GM23338 (cell line): Measurements from ENCODE around the gene SLC35D1. TPM values are rescaled to one million over a fixed set of nuclear protein-coding genes. Genes with fewer than 3 reads are reported as not detected.

Experiments used
- ATAC-seq: fragments of 200-7000 bp; cut with Tn5 transposase; 3 replicates; pipeline ENCODE4 v1.9.1; 2020
- DNase-seq: peaks from one replicate; pipeline ENCODE4 v3.0.0-alpha.2; 2015; ENCODE audit warnings: low spot score
- H2AFZ ChIP-seq: fragments of 200-600 bp; sonication (generic); 2 replicates; pipeline ENCODE4 v1.8.0; 2016; ENCODE audit warnings: antibody characterized with exemption, mild to moderate bottlenecking, moderate library complexity
- H3F3A ChIP-seq: fragments of 200-600 bp; sonication (generic); replicated peaks from 2 replicates; pipeline ENCODE4 v1.8.0; 2017; ENCODE audit warnings: antibody characterized with exemption, mixed run types, low read depth
- H3K27ac ChIP-seq: fragments of 200-600 bp; sonication (generic); 2 replicates; pipeline ENCODE4 v1.6.1; 2016; ENCODE audit warnings: low read depth
- H3K27me3 ChIP-seq: fragments of 200-600 bp; sonication (generic); 2 replicates; pipeline ENCODE4 v1.8.0; 2016; ENCODE audit warnings: mild to moderate bottlenecking, mixed run types, moderate library complexity; ENCODE audit not compliant: insufficient read depth
- H3K36me3 ChIP-seq: fragments of 200-600 bp; sonication (generic); 2 replicates; pipeline ENCODE4 v1.8.0; 2016; ENCODE audit warnings: mild to moderate bottlenecking; ENCODE audit not compliant: insufficient read depth
- H3K4me1 ChIP-seq: fragments of 200-600 bp; sonication (generic); 2 replicates; pipeline ENCODE4 v1.8.0; 2016; ENCODE audit warnings: mild to moderate bottlenecking, moderate library complexity; ENCODE audit not compliant: insufficient read depth
- H3K4me2 ChIP-seq: fragments of 200-600 bp; sonication (generic); 2 replicates; pipeline ENCODE4 v1.7.1; 2017; ENCODE audit warnings: mixed run types
- H3K4me3 ChIP-seq: fragments of 200-600 bp; sonication (generic); 2 replicates; pipeline ENCODE4 v1.6.1; 2016; ENCODE audit warnings: mixed run types
- H3K79me2 ChIP-seq: fragments of 200-600 bp; sonication (generic); replicated peaks from 2 replicates; pipeline ENCODE4 v1.8.0; 2017; ENCODE audit warnings: mild to moderate bottlenecking; ENCODE audit not compliant: insufficient read depth
- H3K9me2 ChIP-seq: fragments of 200-600 bp; sonication (generic); 2 replicates; pipeline ENCODE4 v1.8.0; 2017; ENCODE audit not compliant: insufficient read depth
- H4K20me1 ChIP-seq: fragments of 200-600 bp; sonication (generic); replicated peaks from 2 replicates; pipeline ENCODE4 v1.8.0; 2017; ENCODE audit warnings: mild to moderate bottlenecking; ENCODE audit not compliant: insufficient read depth
- H3K27ac Mint-ChIP-seq: 2 replicates; pipeline ENCODE4 v1.8.0; 2020; ENCODE audit warnings: inconsistent platforms, mild to moderate bottlenecking, moderate library complexity, mixed read lengths
- H3K27me3 Mint-ChIP-seq: 3 replicates; pipeline ENCODE4 v1.8.0; 2022; ENCODE audit warnings: low read depth, mild to moderate bottlenecking, moderate library complexity, mixed read lengths, inconsistent platforms; ENCODE audit not compliant: insufficient read depth, poor library complexity
- H3K36me3 Mint-ChIP-seq: 3 replicates; pipeline ENCODE4 v1.8.0; 2021; ENCODE audit warnings: low read depth, mild to moderate bottlenecking, inconsistent platforms, moderate library complexity, mixed read lengths
- H3K4me1 Mint-ChIP-seq: 3 replicates; pipeline ENCODE4 v1.8.0; 2020; ENCODE audit warnings: mild to moderate bottlenecking, inconsistent platforms, mixed read lengths
- H3K4me3 Mint-ChIP-seq: 3 replicates; pipeline ENCODE4 v1.8.0; 2021; ENCODE audit warnings: moderate library complexity, mild to moderate bottlenecking, inconsistent platforms, mixed read lengths
- H3K9me3 Mint-ChIP-seq: 3 replicates; pipeline ENCODE4 v1.8.0; 2020; ENCODE audit warnings: moderate library complexity, mild to moderate bottlenecking, inconsistent platforms, mixed read lengths
- CREB1 ChIP-seq: fragments of 250-450 bp; sonication (Bioruptor Pico); IDR thresholded peaks from 2 replicates; pipeline ENCODE4 v1.5.0; 2020; ENCODE audit warnings: low read depth, mild to moderate bottlenecking, moderate library complexity
- EZH2 ChIP-seq: fragments of 200-600 bp; sonication (generic); IDR thresholded peaks from one replicate; pipeline ENCODE4 v1.8.0; 2017; ENCODE audit warnings: antibody characterized with exemption, mild to moderate bottlenecking, low read depth; ENCODE audit not compliant: unreplicated experiment
- EZH2phosphoT487 ChIP-seq: fragments of 200-600 bp; sonication (generic); IDR thresholded peaks from one replicate; pipeline ENCODE4 v1.8.1; 2018; ENCODE audit warnings: antibody characterized with exemption; ENCODE audit not compliant: unreplicated experiment
- JUNB ChIP-seq: IDR thresholded peaks from one replicate; pipeline ENCODE4 v1.6.1; 2016; ENCODE audit warnings: antibody characterized with exemption; ENCODE audit not compliant: unreplicated experiment
- NANOG ChIP-seq: IDR thresholded peaks from 2 replicates; pipeline ENCODE4 v1.6.1; 2016; ENCODE audit warnings: antibody characterized with exemption, borderline replicate concordance
- POLR2AphosphoS5 ChIP-seq: IDR thresholded peaks from 2 replicates; pipeline ENCODE4 v1.6.1; 2016; ENCODE audit warnings: antibody characterized with exemption, low read depth
- STAT1 ChIP-seq: IDR thresholded peaks from one replicate; pipeline ENCODE4 v1.6.1; 2016; ENCODE audit warnings: antibody characterized with exemption; ENCODE audit not compliant: unreplicated experiment
- ZNF114 ChIP-seq: fragments of 250-450 bp; sonication (Bioruptor Pico); IDR thresholded peaks from 2 replicates; pipeline ENCODE4 v1.5.0; 2020; ENCODE audit warnings: mild to moderate bottlenecking, moderate library complexity
- ZNF331 ChIP-seq: fragments of 250-450 bp; sonication (Bioruptor Pico); IDR thresholded peaks from 2 replicates; pipeline ENCODE4 v1.5.0; 2020; ENCODE audit warnings: low read depth, mild to moderate bottlenecking, moderate library complexity
- polyA plus RNA-seq: library from polyadenylated mRNA; unstranded; fragments of >200 nt; fragmentation: Nextera tagmentation; extraction: Ambion mirVana; gene quantifications from 2 replicates; pipeline ENCODE4 v1.2.1, GENCODE V29; 2016
- total RNA-seq: library from RNA; depleted of rRNA; stranded (reverse); fragments of >200 nt; shearing (Covaris generic); gene quantifications from 2 replicates; pipeline ENCODE4 v1.2.3, GENCODE V29; 2014
- TF ChIP-seq, protein P1 (sequence below): IDR thresholded peaks from one replicate; pipeline ENCODE4 v1.6.1; 2018; ENCODE audit warnings: antibody characterized with exemption; ENCODE audit not compliant: unreplicated experiment
- TF ChIP-seq, protein P2 (sequence below): fragments of 250-450 bp; sonication (Bioruptor Pico); IDR thresholded peaks from 2 replicates; pipeline ENCODE4 v1.5.0; 2020; ENCODE audit warnings: mild to moderate bottlenecking, moderate library complexity
- TF ChIP-seq, protein P3 (sequence below), 2 experiments: fragments of 200-600 bp in 1 of 2; sonication (generic) in 1 of 2; conservative IDR thresholded peaks; 2 replicates each; pipeline versions ENCODE4 v1.5.1 to v1.6.1; 2016 to 2017; ENCODE audit warnings: antibody characterized with exemption in 2 of 2, low read depth in 2 of 2, mild to moderate bottlenecking in 2 of 2, moderate library complexity in 1 of 2
- TF ChIP-seq, protein P4 (sequence below): IDR thresholded peaks from 2 replicates; pipeline ENCODE4 v1.6.1; 2016; ENCODE audit warnings: antibody characterized with exemption

Gene SLC35D1
- total and polyA plus RNA-seq, 2 experiments from 2014 or later, result 0.68 to 2.8 TPM

DNA sequence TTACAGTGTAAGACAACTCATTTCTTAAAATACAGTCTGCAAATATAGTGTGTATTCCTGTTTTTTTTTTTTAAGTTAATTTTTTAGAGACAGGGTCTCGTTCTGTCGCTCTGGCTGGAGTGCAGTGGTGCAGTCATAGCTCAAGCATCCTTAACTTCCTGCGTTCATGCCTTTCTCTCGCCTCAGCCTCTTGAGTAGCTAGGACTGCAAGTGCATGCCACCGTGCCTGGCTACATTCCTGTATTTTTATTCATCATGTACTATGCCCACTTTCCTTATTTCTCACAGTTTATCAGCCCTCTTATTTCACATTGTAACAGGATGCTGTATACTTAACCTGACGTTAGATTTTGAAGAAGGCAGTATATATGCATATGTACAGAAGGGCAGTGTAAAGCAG is 102.4 kb downstream of the SLC35D1 start:
- Histone ChIP-seq H3K9me2 (no peaks in the 10 kb centered on the region), H3K4me2 (no peak overlapping the region), H4K20me1 (peaks cover 3% of the 10 kb centered on the region), H3K27me3 (no peaks in the 10 kb centered on the region), H3K4me3 (no peak overlapping the region), H3K36me3 (peaks cover 19% of the 10 kb centered on the region; the same call in 1 of the 2 replicates), H3K4me1 (no peaks in the 10 kb centered on the region), H2AFZ (no peak overlapping the region), H3F3A (no peaks in the 10 kb centered on the region), H3K27ac (no peak overlapping the region), H3K79me2 (peaks cover 5% of the 10 kb centered on the region; the same call in 1 of the 2 replicates)
- ATAC-seq (no peak), DNase-seq (no peak)
- no peaks in the 10 kb centered on the region for H3K9me3 Mint-ChIP-seq
- H3K27me3 Mint-ChIP-seq, result no peaks in the 10 kb centered on the region
- no peak overlapping the region for H3K27ac Mint-ChIP-seq
- no peak for TF ChIP-seq ZNF331 (CRISPR knock-in tag)
- TF ChIP-seq, protein P1, sequence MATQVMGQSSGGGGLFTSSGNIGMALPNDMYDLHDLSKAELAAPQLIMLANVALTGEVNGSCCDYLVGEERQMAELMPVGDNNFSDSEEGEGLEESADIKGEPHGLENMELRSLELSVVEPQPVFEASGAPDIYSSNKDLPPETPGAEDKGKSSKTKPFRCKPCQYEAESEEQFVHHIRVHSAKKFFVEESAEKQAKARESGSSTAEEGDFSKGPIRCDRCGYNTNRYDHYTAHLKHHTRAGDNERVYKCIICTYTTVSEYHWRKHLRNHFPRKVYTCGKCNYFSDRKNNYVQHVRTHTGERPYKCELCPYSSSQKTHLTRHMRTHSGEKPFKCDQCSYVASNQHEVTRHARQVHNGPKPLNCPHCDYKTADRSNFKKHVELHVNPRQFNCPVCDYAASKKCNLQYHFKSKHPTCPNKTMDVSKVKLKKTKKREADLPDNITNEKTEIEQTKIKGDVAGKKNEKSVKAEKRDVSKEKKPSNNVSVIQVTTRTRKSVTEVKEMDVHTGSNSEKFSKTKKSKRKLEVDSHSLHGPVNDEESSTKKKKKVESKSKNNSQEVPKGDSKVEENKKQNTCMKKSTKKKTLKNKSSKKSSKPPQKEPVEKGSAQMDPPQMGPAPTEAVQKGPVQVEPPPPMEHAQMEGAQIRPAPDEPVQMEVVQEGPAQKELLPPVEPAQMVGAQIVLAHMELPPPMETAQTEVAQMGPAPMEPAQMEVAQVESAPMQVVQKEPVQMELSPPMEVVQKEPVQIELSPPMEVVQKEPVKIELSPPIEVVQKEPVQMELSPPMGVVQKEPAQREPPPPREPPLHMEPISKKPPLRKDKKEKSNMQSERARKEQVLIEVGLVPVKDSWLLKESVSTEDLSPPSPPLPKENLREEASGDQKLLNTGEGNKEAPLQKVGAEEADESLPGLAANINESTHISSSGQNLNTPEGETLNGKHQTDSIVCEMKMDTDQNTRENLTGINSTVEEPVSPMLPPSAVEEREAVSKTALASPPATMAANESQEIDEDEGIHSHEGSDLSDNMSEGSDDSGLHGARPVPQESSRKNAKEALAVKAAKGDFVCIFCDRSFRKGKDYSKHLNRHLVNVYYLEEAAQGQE, result no peak
- no peak for TF ChIP-seq ZNF114 (CRISPR knock-in tag)
- no peak for TF ChIP-seq EZH2
- TF ChIP-seq, protein P2, sequence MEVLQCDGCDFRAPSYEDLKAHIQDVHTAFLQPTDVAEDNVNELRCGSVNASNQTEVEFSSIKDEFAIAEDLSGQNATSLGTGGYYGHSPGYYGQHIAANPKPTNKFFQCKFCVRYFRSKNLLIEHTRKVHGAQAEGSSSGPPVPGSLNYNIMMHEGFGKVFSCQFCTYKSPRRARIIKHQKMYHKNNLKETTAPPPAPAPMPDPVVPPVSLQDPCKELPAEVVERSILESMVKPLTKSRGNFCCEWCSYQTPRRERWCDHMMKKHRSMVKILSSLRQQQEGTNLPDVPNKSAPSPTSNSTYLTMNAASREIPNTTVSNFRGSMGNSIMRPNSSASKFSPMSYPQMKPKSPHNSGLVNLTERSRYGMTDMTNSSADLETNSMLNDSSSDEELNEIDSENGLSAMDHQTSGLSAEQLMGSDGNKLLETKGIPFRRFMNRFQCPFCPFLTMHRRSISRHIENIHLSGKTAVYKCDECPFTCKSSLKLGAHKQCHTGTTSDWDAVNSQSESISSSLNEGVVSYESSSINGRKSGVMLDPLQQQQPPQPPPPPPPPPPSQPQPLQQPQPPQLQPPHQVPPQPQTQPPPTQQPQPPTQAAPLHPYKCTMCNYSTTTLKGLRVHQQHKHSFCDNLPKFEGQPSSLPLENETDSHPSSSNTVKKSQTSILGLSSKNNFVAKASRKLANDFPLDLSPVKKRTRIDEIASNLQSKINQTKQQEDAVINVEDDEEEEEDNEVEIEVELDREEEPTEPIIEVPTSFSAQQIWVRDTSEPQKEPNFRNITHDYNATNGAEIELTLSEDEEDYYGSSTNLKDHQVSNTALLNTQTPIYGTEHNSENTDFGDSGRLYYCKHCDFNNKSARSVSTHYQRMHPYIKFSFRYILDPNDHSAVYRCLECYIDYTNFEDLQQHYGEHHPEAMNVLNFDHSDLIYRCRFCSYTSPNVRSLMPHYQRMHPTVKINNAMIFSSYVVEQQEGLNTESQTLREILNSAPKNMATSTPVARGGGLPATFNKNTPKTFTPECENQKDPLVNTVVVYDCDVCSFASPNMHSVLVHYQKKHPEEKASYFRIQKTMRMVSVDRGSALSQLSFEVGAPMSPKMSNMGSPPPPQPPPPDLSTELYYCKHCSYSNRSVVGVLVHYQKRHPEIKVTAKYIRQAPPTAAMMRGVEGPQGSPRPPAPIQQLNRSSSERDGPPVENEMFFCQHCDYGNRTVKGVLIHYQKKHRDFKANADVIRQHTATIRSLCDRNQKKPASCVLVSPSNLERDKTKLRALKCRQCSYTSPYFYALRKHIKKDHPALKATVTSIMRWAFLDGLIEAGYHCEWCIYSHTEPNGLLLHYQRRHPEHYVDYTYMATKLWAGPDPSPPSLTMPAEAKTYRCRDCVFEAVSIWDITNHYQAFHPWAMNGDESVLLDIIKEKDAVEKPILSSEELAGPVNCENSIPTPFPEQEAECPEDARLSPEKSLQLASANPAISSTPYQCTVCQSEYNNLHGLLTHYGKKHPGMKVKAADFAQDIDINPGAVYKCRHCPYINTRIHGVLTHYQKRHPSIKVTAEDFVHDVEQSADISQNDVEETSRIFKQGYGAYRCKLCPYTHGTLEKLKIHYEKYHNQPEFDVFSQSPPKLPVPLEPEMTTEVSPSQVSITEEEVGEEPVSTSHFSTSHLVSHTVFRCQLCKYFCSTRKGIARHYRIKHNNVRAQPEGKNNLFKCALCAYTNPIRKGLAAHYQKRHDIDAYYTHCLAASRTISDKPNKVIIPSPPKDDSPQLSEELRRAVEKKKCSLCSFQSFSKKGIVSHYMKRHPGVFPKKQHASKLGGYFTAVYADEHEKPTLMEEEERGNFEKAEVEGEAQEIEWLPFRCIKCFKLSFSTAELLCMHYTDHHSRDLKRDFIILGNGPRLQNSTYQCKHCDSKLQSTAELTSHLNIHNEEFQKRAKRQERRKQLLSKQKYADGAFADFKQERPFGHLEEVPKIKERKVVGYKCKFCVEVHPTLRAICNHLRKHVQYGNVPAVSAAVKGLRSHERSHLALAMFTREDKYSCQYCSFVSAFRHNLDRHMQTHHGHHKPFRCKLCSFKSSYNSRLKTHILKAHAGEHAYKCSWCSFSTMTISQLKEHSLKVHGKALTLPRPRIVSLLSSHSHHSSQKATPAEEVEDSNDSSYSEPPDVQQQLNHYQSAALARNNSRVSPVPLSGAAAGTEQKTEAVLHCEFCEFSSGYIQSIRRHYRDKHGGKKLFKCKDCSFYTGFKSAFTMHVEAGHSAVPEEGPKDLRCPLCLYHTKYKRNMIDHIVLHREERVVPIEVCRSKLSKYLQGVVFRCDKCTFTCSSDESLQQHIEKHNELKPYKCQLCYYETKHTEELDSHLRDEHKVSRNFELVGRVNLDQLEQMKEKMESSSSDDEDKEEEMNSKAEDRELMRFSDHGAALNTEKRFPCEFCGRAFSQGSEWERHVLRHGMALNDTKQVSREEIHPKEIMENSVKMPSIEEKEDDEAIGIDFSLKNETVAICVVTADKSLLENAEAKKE (CRISPR knock-in tag), result no peak
- no peak for TF ChIP-seq NANOG
- no peak for TF ChIP-seq POLR2AphosphoS5
- TF ChIP-seq, protein P3, sequence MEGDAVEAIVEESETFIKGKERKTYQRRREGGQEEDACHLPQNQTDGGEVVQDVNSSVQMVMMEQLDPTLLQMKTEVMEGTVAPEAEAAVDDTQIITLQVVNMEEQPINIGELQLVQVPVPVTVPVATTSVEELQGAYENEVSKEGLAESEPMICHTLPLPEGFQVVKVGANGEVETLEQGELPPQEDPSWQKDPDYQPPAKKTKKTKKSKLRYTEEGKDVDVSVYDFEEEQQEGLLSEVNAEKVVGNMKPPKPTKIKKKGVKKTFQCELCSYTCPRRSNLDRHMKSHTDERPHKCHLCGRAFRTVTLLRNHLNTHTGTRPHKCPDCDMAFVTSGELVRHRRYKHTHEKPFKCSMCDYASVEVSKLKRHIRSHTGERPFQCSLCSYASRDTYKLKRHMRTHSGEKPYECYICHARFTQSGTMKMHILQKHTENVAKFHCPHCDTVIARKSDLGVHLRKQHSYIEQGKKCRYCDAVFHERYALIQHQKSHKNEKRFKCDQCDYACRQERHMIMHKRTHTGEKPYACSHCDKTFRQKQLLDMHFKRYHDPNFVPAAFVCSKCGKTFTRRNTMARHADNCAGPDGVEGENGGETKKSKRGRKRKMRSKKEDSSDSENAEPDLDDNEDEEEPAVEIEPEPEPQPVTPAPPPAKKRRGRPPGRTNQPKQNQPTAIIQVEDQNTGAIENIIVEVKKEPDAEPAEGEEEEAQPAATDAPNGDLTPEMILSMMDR (conservative IDR thresholded peaks at IDR 0.05; ENCODE audit: low read depth in 2 of 2), result no peak
- TF ChIP-seq JUNB, result no peak
- TF ChIP-seq, protein P4, sequence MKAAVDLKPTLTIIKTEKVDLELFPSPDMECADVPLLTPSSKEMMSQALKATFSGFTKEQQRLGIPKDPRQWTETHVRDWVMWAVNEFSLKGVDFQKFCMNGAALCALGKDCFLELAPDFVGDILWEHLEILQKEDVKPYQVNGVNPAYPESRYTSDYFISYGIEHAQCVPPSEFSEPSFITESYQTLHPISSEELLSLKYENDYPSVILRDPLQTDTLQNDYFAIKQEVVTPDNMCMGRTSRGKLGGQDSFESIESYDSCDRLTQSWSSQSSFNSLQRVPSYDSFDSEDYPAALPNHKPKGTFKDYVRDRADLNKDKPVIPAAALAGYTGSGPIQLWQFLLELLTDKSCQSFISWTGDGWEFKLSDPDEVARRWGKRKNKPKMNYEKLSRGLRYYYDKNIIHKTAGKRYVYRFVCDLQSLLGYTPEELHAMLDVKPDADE, result no peak
- TF ChIP-seq CREB1 (CRISPR knock-in tag), result no peak
- TF ChIP-seq STAT1, result no peak
- no peak for TF ChIP-seq EZH2phosphoT487
- H3K36me3 Mint-ChIP-seq, result peaks cover 40% of the 10 kb centered on the region; the same call in 2 of the 3 replicates
- H3K4me3 Mint-ChIP-seq, result no peak overlapping the region
- peaks cover 4% of the 10 kb centered on the region; the same call in 1 of the 3 replicates for H3K4me1 Mint-ChIP-seq
